Colonic mucosa (tissue), 4 donors: ENCODE data around the gene GSDME. TPM values are rescaled to one million over a fixed set of nuclear protein-coding genes. Genes with fewer than 3 reads are reported as not detected.

Experiments used
- DNase-seq: peaks from one replicate; pipeline ENCODE4 v3.0.0-alpha.2; 2020
- H3K27ac ChIP-seq: fragments of 200-600 bp; one replicate; pipeline ENCODE4 v1.8.0; 2021
- H3K27me3 ChIP-seq: fragments of 200-600 bp; one replicate; pipeline ENCODE4 v1.8.0; 2021
- H3K36me3 ChIP-seq: fragments of 200-600 bp; one replicate; pipeline ENCODE4 v1.8.0; 2021
- H3K4me1 ChIP-seq: fragments of 200-600 bp; one replicate; pipeline ENCODE4 v1.8.0; 2021; ENCODE audit warnings: mild to moderate bottlenecking
- H3K4me3 ChIP-seq: fragments of 200-600 bp; one replicate; pipeline ENCODE4 v1.8.0; 2021
- H3K9ac ChIP-seq, 2 donors: one replicate each; pipeline ENCODE4 v1.7.0; 2013; ENCODE audit warnings: control low read depth in 2 of 2, low read depth in 2 of 2, low read length in 2 of 2
- H3K9me3 ChIP-seq: fragments of 200-600 bp; one replicate; pipeline ENCODE4 v1.8.0; 2021
- intact Hi-C: fragments of 100-400 bp; cut with DNase I; formaldehyde crosslinking; loops from one replicate; pipeline ENCODE4 v1.14.1; 2022
- total RNA-seq, 2 donors: library from RNA; stranded (reverse); fragmentation: NEBNext Ultra II Directional in 1 of 2; extraction: Animal tissue kit (Norgen Biotek cat#: 25700) in 1 of 2; gene quantifications; one replicate each; pipeline ENCODE4 v1.2.1, GENCODE V29; 2021
- TF ChIP-seq, protein P1 (sequence below): fragments of 200-600 bp; IDR thresholded peaks from one replicate; pipeline ENCODE4 v1.8.0; 2022; ENCODE audit warnings: antibody characterized with exemption, mild to moderate bottlenecking
- donor health status: healthy.
- donor health status: DM: no; HTN: no; CAD: no.
- donor health status: DM: no; HTN: no; CAD: no.

Gene GSDME
- total RNA-seq, 2 donors from 2014 or later: 0.62 to 1.0 TPM

DNA sequence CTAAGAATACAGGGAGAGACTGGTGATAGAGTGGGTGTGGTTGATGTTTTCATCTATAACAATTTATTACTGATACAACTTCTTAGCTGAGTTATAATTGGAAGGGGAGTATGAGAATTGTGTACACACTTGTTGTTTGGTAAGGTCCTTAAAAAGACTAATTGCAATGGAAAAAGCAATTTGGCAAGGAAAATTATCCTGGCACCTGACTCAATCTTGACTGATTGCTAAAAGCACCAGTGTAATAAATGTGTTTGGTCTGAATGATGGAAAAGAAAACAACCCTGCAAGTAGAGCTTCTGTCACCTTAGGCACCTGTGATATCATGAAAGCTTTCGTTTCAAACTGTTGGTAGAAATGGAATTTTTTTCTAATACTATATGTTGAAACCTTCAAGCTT lies 6.7 kb upstream of the GSDME start:
- Histone ChIP-seq H3K9ac (no peak overlapping the region), H3K27ac (no peak overlapping the region), H3K27me3 (no peaks in the 10 kb centered on the region), H3K4me3 (no peak overlapping the region), H3K4me1 (no peaks in the 10 kb centered on the region), H3K36me3 (no peaks in the 10 kb centered on the region), H3K9me3 (no peaks in the 10 kb centered on the region)
- DNase-seq: no peak
- intact Hi-C loops: no loop called here
- TF ChIP-seq, protein P1, sequence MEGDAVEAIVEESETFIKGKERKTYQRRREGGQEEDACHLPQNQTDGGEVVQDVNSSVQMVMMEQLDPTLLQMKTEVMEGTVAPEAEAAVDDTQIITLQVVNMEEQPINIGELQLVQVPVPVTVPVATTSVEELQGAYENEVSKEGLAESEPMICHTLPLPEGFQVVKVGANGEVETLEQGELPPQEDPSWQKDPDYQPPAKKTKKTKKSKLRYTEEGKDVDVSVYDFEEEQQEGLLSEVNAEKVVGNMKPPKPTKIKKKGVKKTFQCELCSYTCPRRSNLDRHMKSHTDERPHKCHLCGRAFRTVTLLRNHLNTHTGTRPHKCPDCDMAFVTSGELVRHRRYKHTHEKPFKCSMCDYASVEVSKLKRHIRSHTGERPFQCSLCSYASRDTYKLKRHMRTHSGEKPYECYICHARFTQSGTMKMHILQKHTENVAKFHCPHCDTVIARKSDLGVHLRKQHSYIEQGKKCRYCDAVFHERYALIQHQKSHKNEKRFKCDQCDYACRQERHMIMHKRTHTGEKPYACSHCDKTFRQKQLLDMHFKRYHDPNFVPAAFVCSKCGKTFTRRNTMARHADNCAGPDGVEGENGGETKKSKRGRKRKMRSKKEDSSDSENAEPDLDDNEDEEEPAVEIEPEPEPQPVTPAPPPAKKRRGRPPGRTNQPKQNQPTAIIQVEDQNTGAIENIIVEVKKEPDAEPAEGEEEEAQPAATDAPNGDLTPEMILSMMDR: no peak

DNA sequence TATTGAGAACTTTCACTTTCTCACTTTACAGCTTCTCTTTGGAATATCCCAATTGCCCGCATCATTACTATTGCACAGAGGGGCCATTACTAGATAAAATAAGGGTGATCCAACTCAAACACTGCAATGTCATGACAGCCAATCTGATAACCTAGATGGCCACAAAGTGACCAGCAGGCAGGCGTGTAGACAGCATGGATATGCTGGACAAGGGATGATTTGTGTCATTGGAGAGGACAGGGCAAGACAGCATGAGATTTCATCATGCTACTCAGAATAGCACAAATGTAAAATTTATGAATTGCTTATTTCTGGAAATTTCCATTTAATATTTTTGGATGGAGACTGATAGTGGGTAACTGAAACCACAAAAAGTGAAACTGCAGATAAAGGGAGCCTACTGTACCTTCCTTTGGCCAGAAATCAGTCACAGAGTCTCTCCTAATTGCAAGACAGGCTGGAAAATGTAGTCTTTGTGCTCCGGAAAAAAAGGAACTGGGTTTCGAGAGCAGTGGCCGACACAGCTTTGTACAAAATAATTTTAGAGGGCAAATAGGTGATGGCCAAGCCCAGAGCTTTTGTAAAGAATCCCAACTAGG lies 6.1 kb upstream of the GSDME start:
- no peak overlapping the region for H3K4me3 ChIP-seq
- H3K36me3 ChIP-seq: no peaks in the 10 kb centered on the region
- no peak for DNase-seq
- TF ChIP-seq, protein P1: no peak
- no peak overlapping the region for H3K9ac ChIP-seq
- H3K9me3 ChIP-seq: no peaks in the 10 kb centered on the region
- H3K27me3 ChIP-seq: peaks cover 1% of the 10 kb centered on the region
- no peaks in the 10 kb centered on the region for H3K4me1 ChIP-seq
- H3K27ac ChIP-seq: no peak overlapping the region
- intact Hi-C loops: no loop called here

DNA sequence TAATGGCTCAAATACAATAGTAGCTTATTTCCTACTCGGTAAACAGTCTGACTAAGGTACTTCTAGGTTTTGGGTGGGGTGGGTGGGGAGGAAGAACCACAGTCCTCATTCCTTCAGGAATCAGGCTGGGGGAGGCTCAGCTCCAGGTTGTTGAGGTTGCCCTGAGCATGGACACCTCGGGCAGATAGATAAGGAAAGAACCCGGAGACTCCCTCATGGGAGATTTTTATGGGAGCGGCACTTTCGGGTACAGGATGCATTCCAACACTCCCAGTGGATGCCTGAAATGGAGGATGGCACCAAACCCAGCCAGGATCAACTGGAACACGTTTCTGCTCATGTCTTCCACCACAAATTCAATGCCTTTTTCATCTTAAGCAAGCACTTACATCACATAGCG lies 5.5 kb upstream of the GSDME start:
- H3K27me3 ChIP-seq: peaks cover 7% of the 10 kb centered on the region
- H3K9me3 ChIP-seq: no peaks in the 10 kb centered on the region
- H3K36me3 ChIP-seq: no peaks in the 10 kb centered on the region
- intact Hi-C loops: no loop called here
- no peaks in the 10 kb centered on the region for H3K4me1 ChIP-seq
- H3K9ac ChIP-seq: no peak overlapping the region
- TF ChIP-seq, protein P1: no peak
- no peak overlapping the region for H3K27ac ChIP-seq
- DNase-seq: no peak
- H3K4me3 ChIP-seq: no peak overlapping the region

DNA sequence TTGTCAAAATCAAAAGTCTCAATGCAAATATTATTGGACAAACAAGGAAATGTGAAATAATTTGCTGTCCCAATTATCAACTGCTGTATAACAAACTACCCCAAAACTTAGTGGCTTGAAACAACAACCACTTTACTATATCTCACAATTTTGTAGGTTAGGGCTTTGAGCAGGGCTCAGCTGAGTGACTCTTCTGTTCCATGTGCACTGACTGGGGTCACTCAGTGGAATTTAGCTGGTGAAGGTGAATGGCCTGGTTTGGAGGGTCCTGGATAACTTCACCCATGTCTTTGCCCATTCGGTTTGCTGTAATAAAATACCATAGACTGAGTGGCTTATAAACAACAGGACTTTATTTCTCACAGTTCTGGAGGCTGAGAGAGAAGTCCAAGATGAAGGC lies 3.7 kb upstream of the GSDME start:
- H3K36me3 ChIP-seq: no peaks in the 10 kb centered on the region
- no peak for DNase-seq
- no peak overlapping the region for H3K4me3 ChIP-seq
- H3K9ac ChIP-seq: no peak overlapping the region
- no peaks in the 10 kb centered on the region for H3K9me3 ChIP-seq
- H3K4me1 ChIP-seq: no peaks in the 10 kb centered on the region
- intact Hi-C loops: no loop called here
- TF ChIP-seq, protein P1: no peak
- H3K27me3 ChIP-seq: peaks cover 24% of the 10 kb centered on the region
- H3K27ac ChIP-seq: no peak overlapping the region

DNA sequence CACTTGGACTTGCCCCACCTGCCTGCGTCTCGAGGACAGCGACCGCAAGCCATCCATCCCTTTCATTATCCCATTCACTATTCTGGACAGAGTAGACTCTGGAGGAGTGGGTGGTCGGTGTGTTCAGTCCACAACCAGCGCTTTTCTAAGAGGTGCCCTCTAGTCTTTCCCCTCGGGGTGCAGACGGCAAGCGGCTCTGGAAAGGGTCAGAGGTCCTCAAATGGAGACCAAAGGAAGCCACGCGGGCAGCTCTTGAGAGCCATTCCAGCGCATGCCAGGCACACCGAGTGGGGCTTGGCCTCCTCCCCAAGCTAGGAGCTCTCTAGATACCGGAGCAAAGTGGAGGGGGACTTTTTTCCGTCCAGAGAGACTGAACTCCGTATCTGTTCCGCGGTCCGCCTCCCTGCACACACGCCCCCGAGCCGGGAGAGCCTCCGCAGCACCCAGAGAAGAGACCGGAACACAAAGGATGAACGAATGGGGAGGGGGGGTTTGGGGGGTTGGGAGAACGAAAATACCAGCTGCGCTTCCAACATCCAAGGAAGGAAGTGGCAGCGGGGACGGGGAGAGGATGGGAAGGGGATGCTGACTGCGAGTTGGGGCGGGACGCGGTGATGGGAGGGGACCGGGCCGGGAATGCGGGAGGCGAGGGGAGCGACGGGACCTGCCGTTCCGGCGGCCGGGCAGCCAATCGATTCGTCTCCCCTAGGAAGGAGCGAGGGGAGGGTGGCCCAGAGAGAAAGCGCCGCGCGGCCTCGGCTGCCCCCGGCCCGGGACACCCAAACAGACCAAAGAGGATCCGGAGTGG lies 515 bp downstream of the GSDME start:
- Histone ChIP-seq H3K27ac (no peak overlapping the region), H3K4me3 (peak overlapping the region; percentile 52), H3K9ac (peak overlapping the region in 1 of 2 donors; percentile 18), H3K27me3 (peaks cover 25% of the 10 kb centered on the region), H3K4me1 (no peaks in the 10 kb centered on the region), H3K36me3 (no peaks in the 10 kb centered on the region), H3K9me3 (no peaks in the 10 kb centered on the region)
- peak; percentile 28 for DNase-seq
- intact Hi-C loops: no loop called here
- TF ChIP-seq, protein P1: no peak
